HG02588 (cell line): ENCODE measurements around the gene BEND3.
"Not testable (repeated sequence)": the region's sequence is repeated elsewhere in the genome, so short reads cannot be mapped to it uniquely, and the experiment has no call there.

ENCODE experiments used
- ATAC-seq: cut with Tn5 transposase; IDR thresholded peaks from one replicate; pipeline ENCODE4 v1.9.1; 2021; ENCODE audit warnings: mild to moderate bottlenecking, moderate library complexity; ENCODE audit not compliant: unreplicated experiment

Gene BEND3

DNA sequence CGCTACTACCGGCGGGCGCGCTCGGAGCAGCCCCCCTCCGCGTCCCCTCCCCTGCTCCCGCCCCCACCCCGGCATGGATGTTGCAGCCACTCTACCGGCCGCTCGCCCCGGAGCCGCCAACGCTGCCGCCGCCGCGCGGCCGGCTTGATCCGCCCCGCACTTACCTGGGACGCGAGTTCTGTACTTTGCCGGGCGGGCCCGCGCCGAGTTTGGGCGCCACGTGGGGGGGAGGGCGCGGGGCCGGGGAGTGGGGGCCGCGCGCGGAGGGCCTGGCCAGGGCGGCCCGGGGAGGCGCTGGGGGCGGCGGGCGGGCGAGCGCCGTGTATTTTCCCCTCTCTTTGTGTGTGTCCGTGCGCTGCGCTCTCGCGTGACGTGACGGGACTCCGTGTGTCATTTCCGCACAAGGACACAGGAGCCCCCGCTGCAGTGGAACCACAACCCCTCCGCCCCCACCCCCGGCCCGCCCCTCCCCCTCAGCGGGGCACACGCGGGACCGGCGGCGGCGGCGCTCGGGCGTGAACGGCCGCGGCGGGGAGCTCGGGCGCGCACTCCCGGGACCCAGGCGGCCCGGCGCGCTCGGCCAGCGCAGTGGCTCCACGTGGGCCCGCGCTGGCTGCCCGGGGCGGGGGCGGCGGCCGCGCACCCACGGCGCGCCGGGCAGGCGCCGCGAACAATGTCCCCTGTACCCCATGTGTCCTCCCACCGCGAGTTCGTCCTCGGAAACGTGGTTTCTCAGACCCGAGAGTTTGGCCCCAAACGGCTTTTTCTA is at the start of gene BEND3:
Gene BEND3, minus strand, starts transcription at position 590 of the 769 bp plus-strand sequence. CDS start 16,230 bp downstream, outside the sequence.
- peak; percentile 23 for ATAC-seq

DNA sequence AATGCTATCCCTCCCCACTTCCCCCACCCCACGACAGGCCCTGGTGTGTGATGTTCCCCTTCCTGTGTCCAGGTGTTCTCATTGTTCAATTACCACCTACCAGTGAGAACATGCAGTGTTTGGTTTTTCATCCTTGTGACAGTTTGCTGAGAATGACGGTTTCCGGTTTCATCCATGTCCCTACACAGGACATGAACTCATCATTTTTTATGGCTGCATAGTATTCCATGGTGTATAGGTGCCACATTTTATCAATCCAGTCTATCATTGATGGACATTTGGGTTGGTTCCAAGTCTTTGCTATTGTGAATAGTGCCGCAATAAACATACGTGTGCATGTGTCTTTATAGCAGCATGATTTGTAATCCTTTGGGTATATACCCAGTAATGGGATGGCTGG is 49.0 kb upstream of the BEND3 start:
- not testable (repeated sequence) for ATAC-seq

- no peak for ATAC-seq
Observed at GRCh38 chr6:107161521-107161920, 46.2 kb upstream of the BEND3 start.

DNA sequence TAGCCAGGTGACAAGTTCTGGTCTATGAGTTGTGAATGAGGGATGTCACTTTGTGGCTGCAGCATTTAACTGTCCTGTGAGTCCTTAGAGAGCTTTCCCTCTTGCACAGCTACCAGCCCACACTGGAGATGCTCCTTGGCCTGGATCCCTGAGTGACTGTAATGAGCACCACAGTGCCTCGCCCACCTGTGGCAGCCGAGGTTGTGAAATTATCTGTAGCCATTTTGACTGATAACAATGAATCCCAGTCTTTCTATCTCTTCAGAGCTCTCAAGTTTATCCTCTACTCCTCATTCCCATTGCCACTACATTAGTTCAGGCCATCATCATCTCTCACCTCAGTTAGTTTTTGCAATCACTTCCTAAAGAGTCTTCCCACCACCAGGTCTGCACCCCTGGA is 41.3 kb upstream of the BEND3 start:
- no peak for ATAC-seq

DNA sequence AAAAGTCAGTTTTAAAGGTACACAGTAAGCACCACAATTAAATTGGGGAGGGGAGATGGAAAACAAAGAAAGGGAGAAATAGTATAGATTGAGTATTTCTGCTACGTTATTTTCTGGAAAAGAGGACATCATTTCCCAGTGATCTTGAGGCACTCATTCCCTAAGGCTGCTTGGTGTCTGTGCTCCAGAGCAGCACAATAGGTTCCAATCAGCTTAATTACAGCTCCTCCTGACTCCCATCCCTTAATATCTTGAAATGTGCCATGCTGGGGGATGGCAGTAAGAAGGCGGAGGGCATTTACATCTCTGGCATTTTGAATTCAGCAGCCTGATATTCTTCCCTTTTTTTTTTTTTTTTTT is 39.5 kb upstream of the BEND3 start:
- no peak for ATAC-seq

DNA sequence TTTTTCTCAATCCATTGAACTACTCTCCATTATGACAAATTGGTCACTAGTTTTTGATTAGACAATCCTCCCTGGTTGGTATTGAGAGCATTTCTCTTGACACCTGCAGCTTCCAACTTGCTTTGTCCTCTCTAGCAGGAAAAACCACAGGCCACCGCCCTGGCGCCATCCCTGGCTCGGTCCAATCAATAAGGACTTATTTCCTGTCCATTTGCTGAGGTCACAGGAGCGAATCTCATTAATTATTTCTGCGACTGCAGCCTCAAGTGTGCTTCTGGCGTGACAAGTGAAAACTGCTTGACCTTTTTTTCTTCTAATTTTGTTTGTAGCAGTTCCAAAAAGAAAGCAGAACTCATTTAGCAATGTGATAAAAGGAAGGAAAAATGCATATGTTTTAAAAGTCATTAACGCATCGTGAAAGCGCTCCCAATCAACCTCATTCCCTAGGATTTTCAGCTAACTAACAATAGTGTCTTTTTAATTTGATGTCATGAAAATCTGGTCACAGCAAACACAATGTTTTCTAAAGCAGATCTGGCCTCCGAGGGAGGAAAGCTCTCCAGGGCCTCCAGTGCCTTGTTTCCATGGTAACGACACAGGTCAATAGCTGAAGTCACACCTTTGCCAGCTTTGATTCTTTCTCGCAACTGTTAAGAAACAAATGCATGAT is 39.0 kb upstream of the BEND3 start:
- no peak for ATAC-seq

GRCh38 chr6:107152638-107153430 is 37.5 kb upstream of the BEND3 start:
- no peak for ATAC-seq

GRCh38 chr6:107144666-107145065 is 29.4 kb upstream of the BEND3 start:
- no peak for ATAC-seq

GRCh38 chr6:107144014-107144413 is 28.7 kb upstream of the BEND3 start:
- ATAC-seq = no peak

GRCh38 chr6:107140581-107140980 is 25.3 kb upstream of the BEND3 start:
- no peak for ATAC-seq

- ATAC-seq = not testable (repeated sequence)
Observed at GRCh38 chr6:107136324-107136723, 21.0 kb upstream of the BEND3 start.

- ATAC-seq = not testable (repeated sequence)
Observed at GRCh38 chr6:107135048-107135680, 19.8 kb upstream of the BEND3 start.

DNA sequence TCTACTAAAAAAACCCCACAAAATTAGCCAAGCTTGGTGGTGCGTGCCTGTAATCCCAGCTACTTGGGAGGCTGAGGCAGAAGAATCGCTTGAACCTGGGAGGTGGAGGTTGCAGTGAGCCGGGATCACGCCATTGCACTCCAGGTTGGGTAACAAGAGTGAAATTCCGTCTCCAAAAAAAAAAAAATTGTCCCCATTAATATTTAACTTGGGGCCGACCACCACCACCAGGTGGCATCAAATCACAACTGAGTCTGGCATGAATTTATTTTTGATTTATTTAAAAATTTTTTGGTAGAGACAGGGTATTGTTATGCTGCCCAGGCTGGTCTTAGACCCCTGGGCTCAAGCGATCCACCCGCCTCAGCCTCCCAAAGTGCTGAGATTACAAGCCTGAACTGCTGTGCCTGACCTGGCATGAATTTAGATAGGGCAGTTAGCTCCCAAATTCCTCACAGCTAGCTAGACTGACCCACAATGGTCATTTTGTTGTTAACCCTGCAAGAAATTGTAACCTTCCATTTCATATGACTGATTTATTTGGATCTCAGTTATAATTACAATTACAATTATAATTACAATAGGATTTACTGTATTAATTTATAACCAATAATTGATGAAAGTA is 17.1 kb upstream of the BEND3 start:
- no peak for ATAC-seq

DNA sequence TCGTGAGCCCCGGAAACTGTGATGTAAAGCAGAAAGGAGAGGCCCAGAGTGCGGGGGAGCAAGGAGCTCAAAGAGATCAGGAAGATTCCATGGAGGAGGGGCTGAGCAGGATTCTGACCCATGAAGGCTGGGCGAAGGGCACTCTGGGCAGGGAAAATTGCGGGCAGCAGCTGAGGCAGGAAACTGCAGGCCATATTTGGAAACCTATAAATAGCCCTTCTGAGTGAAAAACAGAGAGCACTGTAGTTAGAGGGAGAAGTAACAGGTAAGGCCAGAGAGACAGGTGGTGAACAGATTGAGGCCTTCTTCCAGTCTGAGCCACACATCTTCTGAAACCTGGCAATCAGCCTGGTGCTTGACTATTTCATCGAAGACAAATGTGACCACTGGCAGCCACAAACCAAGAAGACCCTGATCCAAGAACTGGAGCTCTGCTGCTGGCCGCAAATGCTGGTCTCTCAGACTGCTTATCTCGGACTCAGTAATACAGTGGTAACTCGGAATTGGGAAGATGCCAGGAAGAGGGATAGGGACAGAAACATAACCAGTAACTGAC is 14.1 kb upstream of the BEND3 start:
- no peak for ATAC-seq

DNA sequence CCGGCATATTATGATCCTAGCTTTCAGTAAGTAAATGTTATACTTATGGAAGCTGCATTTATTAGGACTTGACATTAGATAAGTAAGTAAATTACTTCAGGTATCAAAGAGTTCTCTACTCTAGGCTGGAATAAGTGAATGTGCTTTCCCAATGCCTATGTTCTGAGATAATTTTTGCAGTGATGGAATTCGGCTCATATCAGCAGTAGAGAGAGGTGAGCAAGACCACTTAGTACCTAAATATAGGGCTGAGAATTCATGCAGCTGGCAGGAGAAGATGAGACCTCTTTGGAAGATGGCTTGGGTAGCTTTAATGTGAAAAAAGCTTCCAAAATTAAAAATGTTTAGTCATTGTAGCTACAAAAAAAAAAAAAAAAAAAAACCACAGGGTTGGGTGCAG is 13.3 kb upstream of the BEND3 start:
- no peak for ATAC-seq

DNA sequence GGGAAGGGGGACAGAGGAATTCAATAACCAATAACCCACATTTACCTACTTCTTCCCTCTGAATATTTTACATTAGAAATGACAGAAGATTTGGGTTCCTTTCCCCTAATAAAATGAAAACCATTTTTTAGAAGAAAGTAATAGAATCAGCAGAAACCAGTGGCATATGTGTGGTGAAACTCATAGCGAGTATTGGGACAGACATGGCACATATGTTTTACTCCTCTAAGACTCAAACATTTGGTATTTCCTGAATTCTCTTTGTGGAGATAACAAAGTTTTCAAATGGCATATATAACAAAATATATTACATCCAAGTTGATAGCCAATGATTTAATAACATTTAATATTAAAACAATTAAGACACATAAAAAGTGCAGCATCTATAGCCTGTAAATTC is 12.9 kb upstream of the BEND3 start:
- ATAC-seq = no peak

DNA sequence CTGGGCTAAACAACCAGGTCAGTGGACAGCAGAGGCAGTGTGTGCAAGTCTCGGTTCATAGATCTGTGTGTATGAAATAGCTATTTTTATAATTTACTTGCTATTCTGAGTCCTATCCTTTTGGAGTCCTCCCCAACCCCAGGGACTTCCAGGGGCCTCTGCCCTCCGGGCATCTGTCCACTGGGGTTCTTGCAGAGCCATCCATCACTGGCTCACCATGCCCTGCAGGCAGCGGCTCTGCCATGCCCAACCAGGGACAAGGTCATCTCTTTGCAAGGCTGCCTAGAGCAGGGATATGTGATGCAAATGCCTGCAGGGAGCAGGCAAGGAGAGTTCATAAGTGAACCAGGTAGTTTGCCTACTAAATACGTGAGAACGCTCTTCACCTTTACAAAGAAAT is 10.5 kb upstream of the BEND3 start:
- ATAC-seq = no peak

DNA sequence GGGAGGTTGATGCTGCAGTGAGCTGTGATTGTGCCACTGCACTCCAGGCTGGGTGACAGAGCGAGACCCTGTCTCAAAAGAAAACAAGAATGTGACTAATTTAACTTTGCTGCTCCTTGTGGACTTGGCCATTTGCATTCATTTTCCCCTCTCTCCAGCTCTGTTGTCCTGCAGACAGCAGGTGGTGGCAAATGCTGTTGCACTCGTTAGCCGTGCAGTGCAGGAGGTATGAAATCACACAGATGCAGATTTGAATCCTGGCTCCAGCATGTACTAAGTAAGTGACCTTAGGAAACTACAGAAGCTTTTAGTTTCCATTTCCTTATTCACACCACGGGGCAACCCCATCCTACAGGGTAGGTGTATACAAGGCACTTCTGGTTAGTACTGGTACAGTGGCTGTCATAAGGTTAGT is 9.6 kb upstream of the BEND3 start:
- peak; percentile 88 for ATAC-seq

GRCh38 chr6:107123501-107123900 is 8.2 kb upstream of the BEND3 start:
- ATAC-seq = no peak

GRCh38 chr6:107122748-107123147 is 7.4 kb upstream of the BEND3 start:
- ATAC-seq = no peak
